ENCODE results near the gene FOXP2. TPM values are rescaled to one million over a fixed set of nuclear protein-coding genes. Genes with fewer than 3 reads are reported as not detected.

Gene FOXP2
- total RNA-seq, 2 donors from 2014 or later, result 9.9 to 10.0 TPM

GRCh38 chr7:114670676-114671075 lies 256.1 kb downstream of the FOXP2 start:
- no peak for DNase-seq (ENCODE audit: low spot score)
- intact Hi-C loops (cut with DNase I), result no loop called here

- intact Hi-C loops (cut with DNase I), result no loop called here
- DNase-seq (ENCODE audit: low spot score), result no peak
Observed at GRCh38 chr7:114671563-114672123, 257.0 kb downstream of the FOXP2 start.

DNA sequence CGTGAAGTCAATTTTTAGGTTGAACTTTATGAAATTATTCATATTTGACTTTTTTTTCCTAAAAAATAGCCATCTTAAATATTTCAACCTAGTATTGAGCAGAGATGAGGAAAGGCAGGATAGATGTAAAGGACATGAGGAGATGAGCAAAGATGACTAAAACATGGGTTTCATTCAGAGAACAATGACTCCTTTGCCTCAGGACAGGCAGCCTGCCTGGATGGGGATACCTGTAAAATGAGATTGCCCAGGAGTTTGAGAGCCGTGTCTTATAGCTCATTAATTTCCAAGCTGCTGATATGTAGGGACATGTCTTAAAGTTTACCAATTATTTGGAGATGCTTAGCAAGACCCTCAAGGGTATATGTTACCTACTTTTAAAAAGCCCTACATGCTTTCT lies 263.5 kb downstream of the FOXP2 start:
- DNase-seq (ENCODE audit: low spot score), result no peak
- intact Hi-C loops (cut with DNase I), result no loop called here

GRCh38 chr7:114687238-114687637 lies 272.6 kb downstream of the FOXP2 start:
- intact Hi-C loops (cut with DNase I), result loop anchor here in 1 of 2 donors (5.0 kb wide), 1 partner anchor 715 kb away; no protein-coding TSS in a partner anchor
- DNase-seq (ENCODE audit: low spot score), result no peak

GRCh38 chr7:114688443-114689055 lies 273.9 kb downstream of the FOXP2 start:
- no peak for DNase-seq (ENCODE audit: low spot score)
- intact Hi-C loops (cut with DNase I), result loop anchor here in 1 of 2 donors (5.0 kb wide), 1 partner anchor 716 kb away; no protein-coding TSS in a partner anchor

DNA sequence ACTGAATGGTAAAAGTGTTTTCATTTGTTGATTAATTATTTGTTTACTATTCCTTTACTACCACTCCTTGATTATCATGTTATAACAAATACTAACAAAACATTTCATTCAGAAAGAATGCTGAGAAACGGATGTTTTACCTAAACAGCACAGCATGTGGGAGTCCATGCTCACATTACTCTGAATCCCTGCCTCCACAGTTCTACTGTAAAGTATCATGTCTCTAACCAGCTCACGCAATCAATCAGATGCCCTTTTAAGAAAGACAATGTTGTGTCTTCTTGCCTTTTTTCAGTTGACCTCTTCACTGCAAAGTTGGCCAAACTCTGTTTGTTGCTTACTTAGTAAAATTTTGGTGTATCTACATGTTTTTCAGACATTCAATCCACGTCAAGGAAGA lies 274.8 kb downstream of the FOXP2 start:
- no peak for DNase-seq (ENCODE audit: low spot score)
- intact Hi-C loops (cut with DNase I), result loop anchor here in 1 of 2 donors (5.0 kb wide), 1 partner anchor 717 kb away; no protein-coding TSS in a partner anchor

DNA sequence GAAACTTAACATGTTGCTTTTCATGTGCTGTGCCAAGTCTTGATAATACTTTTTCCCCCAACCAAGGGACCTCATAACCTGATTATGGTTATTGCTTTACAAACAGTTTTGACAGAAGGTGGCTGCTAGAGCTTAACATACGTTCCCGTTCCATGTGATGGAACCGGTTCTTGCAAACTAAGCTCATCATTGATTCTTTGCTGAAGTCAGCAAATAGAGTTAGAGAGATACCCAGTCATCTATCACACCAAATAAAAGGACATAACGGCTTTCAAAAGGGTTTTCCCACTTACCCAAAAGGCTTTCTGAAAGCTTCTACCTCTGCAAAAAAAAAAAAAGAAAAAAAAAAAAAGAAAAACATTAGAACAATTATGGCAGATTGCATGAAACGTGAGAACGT lies 277.0 kb downstream of the FOXP2 start:
- no peak for DNase-seq (ENCODE audit: low spot score)
- intact Hi-C loops (cut with DNase I), result no loop called here

DNA sequence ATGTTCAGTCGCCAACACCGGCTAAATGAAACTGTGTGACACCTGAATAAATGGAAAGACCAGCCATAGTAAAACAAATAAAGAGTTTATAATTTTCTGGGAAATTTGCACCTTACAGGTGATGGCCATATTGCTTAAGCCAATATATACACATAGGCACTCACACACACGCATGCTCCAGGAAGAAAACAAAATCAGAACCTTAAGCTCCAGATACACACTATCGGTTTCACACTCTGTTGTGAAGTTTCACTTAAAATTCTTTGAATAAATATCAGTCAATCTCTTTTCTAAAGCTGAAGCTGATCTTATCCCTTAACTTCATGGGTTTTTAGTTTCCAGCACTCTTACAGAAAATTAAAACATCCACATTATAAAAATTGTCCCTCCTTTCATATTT lies 280.6 kb downstream of the FOXP2 start:
- intact Hi-C loops (cut with DNase I), result no loop called here
- DNase-seq (ENCODE audit: low spot score), result no peak

GRCh38 chr7:114700247-114700928 lies 285.8 kb downstream of the FOXP2 start:
- intact Hi-C loops (cut with DNase I), result no loop called here
- no peak for DNase-seq (ENCODE audit: low spot score)

GRCh38 chr7:114703677-114704076 lies 289.1 kb downstream of the FOXP2 start:
- intact Hi-C loops (cut with DNase I), result no loop called here
- DNase-seq (ENCODE audit: low spot score), result no peak

DNA sequence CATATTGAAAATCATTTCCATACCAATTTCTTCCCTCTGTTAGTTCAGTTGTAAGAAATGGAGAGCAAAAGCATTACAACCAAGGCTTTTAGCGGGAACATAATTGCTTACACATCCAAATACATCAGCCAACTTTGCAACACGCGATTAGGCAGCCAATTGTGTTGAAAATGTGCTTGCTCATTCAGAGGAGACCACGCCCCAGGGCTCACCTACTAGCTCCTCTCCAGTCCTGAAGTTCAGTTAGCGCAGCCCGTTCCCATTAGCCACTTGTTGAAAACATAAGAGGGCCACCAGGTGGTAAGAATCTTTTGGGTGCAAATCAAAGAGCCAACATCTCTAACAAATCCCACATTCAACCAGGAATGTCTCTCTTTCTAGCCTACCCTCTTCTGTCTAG lies 294.0 kb downstream of the FOXP2 start:
- DNase-seq (ENCODE audit: low spot score), result no peak
- intact Hi-C loops (cut with DNase I), result no loop called here

DNA sequence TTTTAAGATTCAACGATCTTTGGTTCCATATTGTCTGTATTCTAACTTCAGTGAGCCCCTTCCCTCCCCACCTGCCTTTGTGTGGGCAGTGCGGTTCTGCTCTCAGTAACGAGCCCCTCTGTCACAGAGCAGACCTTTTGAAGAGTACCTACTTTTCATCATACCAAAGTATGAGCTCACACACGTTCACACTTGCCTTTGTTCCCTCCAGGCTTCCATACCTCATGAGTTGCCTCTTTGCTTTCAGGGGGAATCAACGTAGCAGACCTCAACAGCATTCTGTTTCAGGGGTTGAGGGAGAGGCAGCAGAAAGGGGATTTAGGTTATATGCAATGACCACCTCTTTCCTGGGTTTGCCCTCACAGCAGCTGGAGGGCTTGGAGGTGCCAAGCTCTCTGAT lies 295.9 kb downstream of the FOXP2 start:
- intact Hi-C loops (cut with DNase I), result no loop called here

GRCh38 chr7:114711241-114711640 lies 296.6 kb downstream of the FOXP2 start:
- no peak for DNase-seq (ENCODE audit: low spot score)
- intact Hi-C loops (cut with DNase I), result no loop called here

More for the DNA sequence above, 295.9 kb downstream of the FOXP2 start:
- DNase-seq (ENCODE audit: low spot score), result no peak

DNA sequence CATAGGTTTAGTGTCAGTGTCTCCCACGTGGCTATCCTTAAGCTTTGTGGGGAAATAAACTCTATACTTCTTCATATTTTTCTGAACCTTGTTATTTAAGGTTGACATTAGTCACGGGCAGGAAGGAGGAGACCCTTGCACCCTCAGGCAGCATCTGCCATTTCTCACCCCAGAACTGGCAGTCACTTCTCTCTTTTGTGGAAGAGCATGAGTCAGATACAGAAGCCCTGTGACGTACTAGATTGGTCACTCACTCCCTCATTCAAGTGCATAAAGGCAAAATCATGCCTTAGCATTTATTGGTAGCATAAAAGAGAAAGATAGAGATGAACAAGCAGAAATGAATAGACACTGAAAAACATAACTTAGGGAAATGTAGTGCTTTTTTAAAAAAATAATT lies 301.3 kb downstream of the FOXP2 start:
- DNase-seq (ENCODE audit: low spot score), result no peak
- intact Hi-C loops (cut with DNase I), result no loop called here

GRCh38 chr7:114718861-114719260 lies 304.2 kb downstream of the FOXP2 start:
- intact Hi-C loops (cut with DNase I), result no loop called here
- no peak for DNase-seq (ENCODE audit: low spot score)

GRCh38 chr7:114720725-114721124 lies 306.1 kb downstream of the FOXP2 start:
- intact Hi-C loops (cut with DNase I), result no loop called here
- DNase-seq (ENCODE audit: low spot score), result no peak

DNA sequence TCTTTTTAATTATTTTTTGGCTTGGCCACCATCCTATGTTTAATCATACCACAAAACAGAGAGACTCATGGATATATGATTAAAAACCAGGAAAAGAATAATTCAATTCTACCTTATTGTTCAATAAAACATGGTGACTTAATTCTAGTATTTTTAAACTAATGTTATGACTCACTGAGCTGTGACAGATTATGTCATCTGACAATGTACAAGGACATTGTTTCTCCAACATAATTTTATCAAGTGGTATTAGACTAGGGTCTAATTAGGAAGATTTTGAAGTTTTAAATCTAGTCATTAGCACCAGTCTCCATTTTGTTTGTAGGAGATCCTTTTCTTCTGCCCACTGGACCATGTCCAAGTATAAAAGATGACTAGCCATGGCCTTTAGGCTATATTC lies 307.9 kb downstream of the FOXP2 start:
- intact Hi-C loops (cut with DNase I), result no loop called here
- DNase-seq (ENCODE audit: low spot score), result no peak

DNA sequence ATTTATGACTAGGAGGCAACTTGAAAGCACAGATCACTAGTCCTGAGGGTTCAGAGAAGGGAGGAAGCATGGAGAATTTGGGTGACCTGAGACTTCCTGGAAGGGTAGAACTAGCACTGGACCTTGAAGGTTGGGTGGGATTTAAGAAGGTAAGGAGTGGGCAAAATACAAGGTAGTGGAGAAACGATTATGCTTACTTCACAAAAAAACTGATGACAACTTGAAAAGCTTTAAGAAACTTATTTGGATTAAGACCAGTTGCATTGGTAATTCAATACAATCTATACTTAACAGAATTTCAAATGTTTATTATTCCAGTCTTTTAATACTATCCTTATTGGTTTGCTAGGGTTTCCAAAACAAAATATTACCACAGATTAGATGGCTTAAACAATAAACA lies 308.7 kb downstream of the FOXP2 start:
- intact Hi-C loops (cut with DNase I), result no loop called here
- no peak for DNase-seq (ENCODE audit: low spot score)

DNA sequence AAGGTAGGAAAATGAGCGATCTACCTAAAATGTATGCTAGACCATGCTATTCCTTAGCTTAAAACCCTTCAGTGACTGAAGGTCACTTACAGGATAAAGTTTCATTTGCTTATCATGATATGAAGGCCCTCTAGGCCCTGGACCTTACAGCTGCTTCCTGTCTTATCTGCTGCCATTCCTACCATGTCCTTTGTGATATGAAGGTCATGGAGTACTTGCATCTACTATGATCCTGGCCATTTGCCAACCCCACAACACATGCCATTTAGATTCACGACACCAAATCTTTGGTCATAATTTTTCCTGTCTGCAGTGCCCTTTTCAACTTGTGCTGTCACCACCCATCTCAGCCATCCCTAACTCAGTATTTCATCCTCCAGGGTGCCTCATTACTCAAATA lies 325.5 kb downstream of the FOXP2 start:
- intact Hi-C loops (cut with DNase I), result no loop called here
- DNase-seq (ENCODE audit: low spot score), result no peak

DNA sequence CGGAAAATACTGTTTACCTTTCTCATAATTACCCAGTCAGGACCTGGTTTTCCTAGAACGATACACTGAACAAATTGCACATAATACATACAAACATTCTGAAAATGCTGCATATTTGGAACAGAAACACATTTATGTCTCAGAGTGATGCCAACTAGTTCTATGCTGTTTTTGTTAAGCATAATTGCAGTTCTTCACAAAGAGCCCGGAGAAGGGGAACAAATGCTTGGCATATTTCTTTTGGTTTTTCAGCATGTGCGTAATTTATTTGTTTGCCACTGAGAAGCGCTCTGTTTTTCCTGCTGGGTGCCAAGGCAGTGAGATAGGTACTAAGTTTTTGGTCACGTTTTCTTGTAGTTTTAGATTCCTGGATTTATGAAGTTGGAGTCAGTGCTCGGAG lies 326.3 kb downstream of the FOXP2 start:
- DNase-seq (ENCODE audit: low spot score), result no peak
- intact Hi-C loops (cut with DNase I), result no loop called here

DNA sequence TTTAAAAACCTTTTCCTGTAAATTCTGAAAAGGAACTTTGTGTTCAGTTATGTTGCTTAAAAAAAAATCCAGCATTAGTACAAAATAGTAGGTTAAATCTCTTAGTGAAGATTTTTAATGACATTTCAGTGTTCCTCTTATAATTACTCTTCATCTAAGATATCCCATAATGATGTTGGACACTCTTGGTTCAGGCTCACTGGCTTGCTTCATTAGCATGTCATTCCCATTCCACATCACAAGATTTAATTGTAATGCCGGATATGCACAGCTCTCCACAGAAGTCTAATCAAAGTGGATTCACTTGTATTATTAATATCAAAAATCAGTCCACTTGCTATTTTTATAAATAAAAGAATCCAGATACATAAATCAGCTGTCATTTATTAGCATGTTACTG lies 327.3 kb downstream of the FOXP2 start:
- intact Hi-C loops (cut with DNase I), result no loop called here
- no peak for DNase-seq (ENCODE audit: low spot score)
